ENCODE results near the gene ZCCHC3.
"Not testable (repeated sequence)": the region's sequence is repeated elsewhere in the genome, so short reads cannot be mapped to it uniquely, and the experiment has no call there.

Gene ZCCHC3

DNA sequence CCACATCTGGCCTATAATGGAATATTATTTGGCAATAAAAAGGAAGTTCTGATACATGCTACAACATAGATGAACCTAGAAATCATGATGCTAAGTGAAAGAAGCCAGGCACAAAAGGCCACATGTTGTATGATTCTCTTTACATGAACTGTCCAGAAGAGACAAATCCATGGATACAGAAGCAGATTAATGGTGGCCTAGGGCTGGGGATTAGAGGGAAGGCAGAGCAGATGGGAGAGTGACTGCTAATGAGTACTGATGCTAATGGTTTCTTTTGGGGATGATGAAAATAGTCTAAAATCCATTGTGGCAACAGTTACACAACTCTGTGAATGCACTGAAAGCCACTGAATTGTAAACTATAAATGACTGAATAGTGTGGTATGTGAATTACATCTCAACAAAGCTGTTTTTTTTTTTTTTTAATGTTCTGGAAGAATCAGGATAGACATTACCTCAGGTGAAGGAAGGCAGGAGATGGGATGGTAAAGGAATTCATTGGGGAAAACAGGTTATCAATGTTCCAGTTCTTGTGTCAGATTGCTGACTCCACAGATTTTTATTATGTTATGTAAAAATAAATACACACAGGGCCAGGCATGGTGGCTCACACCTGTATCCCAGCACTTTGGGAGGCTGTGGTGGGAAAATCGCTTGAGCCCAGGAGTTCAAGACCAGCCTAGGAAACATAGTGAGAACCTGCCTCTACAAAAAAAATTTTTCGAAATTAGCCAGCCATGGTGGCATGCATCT lies 19.1 kb downstream of the ZCCHC3 start:
- DNase-seq = no peak

GRCh38 chr20:324177-325044 lies 27.0 kb downstream of the ZCCHC3 start:
- DNase-seq = peak; percentile 85

GRCh38 chr20:325045-325888 lies 27.9 kb downstream of the ZCCHC3 start, which contains the start of gene SOX12:
TSS of gene SOX12 (plus strand) at chr20:325552. CDS start at chr20:325925, 373 bp downstream.
- peak; percentile 94 for DNase-seq

DNA sequence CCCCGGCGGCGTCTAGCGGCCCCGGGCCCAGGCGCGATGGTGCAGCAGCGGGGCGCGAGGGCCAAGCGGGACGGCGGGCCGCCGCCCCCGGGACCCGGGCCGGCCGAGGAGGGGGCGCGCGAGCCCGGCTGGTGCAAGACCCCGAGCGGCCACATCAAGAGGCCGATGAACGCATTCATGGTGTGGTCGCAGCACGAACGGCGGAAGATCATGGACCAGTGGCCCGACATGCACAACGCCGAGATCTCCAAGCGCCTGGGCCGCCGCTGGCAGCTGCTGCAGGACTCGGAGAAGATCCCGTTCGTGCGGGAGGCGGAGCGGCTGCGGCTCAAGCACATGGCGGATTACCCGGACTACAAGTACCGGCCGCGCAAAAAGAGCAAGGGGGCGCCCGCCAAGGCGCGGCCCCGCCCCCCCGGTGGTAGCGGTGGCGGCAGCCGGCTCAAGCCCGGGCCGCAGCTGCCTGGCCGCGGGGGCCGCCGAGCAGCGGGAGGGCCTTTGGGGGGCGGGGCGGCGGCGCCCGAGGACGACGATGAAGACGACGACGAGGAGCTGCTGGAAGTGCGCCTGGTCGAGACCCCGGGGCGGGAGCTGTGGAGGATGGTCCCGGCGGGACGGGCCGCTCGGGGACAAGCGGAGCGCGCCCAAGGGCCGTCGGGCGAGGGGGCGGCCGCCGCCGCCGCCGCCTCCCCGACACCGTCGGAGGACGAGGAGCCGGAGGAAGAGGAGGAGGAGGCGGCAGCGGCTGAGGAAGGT lies 28.7 kb downstream of the ZCCHC3 start:
- DNase-seq = peak; percentile 46

DNA sequence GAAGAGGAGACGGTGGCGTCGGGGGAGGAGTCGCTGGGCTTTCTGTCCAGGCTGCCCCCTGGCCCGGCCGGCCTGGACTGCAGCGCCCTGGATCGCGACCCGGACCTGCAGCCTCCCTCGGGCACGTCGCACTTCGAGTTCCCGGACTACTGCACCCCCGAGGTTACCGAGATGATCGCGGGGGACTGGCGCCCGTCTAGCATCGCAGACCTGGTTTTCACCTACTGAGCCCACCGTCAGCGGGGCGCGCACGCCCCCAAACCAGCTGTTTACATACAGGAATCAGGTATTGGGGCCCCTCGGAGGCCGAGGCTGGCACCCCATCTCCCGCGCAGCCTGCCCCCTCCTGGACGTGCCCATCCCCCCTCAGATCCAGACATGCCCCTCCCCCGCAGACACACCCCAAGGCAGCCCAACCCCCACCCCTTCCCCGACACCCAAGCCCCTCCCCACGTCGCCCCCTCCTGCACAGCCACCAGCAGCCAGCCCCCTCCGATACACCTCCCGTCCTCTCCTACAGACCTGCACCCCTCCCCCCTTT lies 29.3 kb downstream of the ZCCHC3 start:
- DNase-seq = no peak

GRCh38 chr20:327186-328026 lies 30.0 kb downstream of the ZCCHC3 start:
- DNase-seq = peak; percentile 82

DNA sequence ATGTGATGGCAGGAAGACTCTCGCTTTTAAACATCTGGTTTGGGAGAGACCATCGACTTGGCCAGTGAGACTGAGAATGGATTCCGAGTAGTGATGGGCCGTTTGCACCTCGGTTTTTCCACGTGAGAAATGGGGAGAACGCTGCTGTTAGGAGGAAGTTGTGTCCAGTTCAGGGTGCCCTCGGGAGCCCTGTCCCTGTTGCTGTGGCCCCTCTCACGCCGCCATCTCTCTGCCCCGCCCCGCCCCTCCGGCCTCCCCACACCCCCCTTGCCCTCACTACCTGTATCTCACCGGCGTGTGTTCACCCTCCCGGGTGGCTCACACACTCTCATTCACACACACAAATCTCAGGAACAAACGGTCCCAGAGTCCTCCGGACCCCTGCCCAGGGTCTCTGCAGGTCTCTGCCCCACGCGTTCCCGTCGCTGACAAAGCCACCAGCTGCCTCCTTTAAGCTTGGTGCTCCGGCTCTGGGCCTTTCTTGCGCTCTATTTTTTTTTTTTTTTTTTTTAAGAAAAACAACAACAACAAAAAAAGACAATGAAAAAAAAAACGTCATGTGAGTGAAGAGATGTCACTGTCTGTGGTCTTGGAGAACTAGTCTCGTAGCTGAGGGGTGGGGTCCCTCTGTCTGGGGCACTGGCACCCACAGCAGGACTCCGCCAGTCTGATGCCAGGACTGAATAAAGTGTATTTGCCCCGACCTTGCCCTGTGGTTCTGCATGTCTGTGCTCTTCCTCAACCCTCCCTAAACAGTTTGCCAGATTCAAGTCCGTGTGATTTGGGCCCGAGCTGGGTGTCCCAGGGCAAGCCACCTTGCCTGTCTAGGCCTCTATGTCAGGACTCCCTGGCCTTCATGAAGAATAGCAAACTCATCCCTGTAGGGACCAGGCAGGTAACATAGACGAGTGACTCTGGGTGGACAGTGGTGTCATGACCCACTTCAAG lies 30.9 kb downstream of the ZCCHC3 start:
- DNase-seq = no peak

- no peak for DNase-seq
These were observed 31.8 kb downstream of the ZCCHC3 start for GRCh38 chr20:328975-329695.

DNA sequence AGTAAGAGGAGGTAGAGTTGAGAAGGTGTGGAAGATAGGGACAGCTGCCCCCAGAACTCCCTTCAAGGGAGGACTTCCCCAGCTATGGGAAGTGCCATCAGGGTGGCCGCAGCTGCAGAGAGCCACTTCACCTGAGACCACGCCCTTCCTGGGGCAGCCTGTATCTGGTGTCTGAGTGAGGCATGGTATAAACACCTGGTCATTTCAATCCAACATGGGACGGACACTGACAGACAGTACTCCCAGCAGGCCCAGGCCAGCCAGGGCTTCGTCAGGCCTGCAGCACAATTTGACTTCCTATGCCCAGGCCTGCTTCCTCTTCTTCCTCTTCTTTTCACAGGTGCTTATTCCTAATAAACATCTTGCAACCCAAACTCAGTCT lies 32.5 kb downstream of the ZCCHC3 start:
- no peak for DNase-seq

GRCh38 chr20:330233-331149 lies 33.1 kb downstream of the ZCCHC3 start:
- DNase-seq = peak; percentile 66

DNA sequence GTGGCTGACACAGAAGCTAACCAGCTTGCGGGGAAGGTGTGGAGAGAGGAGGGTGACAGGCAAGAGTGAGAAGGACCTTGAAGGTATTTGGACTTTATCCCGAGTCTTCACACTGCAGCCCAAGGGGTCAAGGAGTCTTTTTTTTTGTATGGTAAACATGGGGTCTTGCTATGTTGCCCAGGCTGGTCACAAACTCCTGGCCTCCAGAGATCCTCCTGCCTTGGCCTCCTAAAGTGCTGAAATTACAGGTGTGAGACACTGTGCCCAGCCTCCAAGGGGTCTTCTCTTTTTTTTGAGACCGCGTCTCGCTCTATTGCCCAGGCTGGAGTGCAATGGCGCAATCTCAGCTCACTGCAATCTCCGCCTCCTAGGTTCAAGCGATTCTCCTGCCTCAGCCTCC lies 37.2 kb downstream of the ZCCHC3 start:
- DNase-seq = no peak

DNA sequence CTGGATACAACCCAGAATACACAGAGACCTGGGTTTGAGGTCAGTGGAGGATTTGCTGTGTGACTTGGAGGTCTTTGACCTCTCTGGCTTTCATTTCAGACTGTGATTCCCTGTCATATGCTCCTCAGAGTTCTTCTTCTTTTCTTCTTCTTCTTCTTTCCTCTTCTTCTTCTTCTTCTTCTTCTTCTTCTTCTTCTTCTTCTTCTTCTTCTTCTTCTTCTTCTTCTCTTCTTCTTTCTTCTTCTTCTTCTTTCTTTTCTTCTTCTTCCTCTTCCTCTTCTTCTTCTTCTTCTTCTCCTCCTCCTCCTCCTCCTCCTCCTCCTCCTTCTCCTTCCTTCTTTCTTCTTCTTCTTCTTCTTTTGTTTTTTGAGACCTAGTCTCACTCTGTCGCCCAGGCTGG lies 38.7 kb downstream of the ZCCHC3 start:
- DNase-seq = not testable (repeated sequence)

DNA sequence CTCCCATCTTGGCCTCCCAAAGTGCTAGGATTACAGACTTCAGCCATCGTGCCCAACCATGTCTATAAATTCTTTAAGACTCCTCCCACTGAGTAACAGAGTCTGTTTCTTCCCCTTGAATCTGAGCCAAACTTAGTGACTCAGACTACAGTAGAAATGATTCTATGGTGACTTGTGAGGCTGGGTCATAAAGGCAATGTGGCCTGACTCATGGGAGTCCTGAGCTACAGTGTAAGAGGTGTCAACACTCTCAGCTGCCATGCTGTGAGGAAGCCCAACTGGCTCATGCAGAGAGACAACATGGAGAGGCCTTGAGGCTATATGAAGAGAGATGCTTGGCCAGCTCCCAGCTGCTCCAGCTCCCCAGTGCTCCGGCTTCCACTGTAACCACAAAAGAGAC lies 44.3 kb downstream of the ZCCHC3 start:
- DNase-seq = no peak

- DNase-seq = no peak
These were observed 45.7 kb downstream of the ZCCHC3 start for GRCh38 chr20:343107-343506.

DNA sequence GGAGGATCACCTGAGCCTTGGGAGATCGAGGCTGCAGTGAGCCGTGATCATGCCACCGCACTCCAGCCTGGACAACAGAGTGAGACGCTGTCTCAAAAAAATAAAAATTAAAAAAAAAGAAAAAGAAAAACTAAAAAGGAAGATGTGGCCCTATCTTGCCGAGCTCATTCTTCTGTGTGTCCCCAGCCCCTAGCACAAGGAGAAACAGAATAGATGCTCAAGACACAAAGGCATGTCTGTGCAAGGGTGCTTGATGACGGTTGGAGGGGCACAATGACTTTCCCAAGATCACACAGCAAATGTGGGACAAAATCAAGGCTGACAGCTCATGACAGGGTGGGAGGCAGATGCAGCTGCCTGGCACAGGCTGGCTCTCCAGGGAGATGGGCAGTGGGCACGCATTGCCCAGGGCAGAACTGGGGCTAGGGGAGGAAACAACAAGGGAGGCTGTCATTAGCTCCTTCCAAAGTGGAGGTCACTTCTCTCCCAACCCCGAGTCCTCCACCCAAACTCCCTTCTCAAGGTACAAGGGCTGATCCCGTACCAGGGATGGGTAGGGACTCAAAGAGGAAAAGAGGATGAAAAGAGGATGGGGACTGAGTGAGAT lies 48.8 kb downstream of the ZCCHC3 start:
- no peak for DNase-seq

DNA sequence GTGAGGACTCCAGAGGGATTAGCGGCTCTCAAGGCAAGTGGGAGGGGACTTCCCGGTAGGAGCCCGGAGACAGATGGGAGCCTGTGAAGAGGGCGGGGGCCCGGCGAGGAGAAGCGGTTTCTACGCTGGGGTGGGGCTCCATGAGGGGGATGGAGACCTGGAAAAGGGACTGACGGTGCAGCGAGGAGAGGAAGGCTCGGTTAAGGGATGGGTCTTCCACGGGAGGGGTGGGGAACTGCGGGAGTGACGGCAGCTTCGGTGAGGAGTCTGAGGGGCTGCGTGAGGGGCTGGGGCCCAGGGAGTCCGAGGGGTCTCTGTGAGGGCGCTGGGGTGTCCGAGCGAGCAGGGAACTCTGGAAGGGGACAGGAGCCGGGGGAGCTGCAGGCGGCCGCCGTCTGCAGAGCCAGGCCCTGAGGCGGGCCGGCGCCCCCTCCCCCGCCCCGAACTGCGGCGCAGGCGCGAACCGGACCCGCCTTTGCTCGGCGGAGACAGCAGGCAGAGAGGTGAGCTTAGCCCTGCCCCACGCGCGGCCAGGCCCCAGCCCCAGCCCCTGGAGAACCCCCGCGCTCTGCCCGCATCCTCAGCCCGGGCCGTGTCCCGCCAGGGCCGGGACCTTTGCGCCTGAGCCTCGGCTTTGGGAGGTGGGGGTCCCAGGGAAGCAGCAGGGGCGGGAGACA lies 49.4 kb downstream of the ZCCHC3 start, which contains the start of gene NRSN2:
Gene NRSN2, plus strand, starts transcription at position 472 of the 677 bp plus-strand sequence. CDS start 2,533 bp downstream, outside the sequence.
- peak; percentile 19 for DNase-seq

GRCh38 chr20:347317-347639 lies 49.9 kb downstream of the ZCCHC3 start:
- no peak for DNase-seq

Measured in CD4-positive, alpha-beta T cell treated with Interferon gamma for 1 hour (primary cell).